HG03469 (cell line): ENCODE data around the gene ADCY3.

Experiments
- ATAC-seq: cut with Tn5 transposase; IDR thresholded peaks from one replicate; pipeline ENCODE4 v1.9.1; 2021; ENCODE audit warnings: mild to moderate bottlenecking, moderate library complexity, moderate number of reproducible peaks; ENCODE audit not compliant: unreplicated experiment

Gene ADCY3

DNA sequence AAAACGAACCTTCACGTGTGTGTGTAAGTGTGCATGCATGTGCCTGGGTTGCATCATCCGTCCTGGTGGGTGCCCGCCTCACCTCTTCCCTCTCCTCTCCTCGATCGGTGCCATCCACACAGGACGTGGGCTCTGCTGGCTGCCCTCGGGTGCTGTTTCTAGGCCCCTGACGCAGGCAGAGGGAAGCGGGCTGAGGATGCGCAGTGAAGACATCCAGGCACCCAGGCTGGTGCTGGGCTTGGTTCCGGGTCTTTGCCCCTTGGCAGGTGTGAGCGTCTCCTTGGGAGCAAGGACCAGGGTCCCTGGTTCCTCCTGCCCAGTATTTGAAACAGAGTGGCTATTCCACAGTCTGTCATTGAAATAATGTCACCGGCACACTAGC lies 6.2 kb upstream of the ADCY3 start:
- ATAC-seq, result no peak

GRCh38 chr2:24925815-24926214 lies 5.8 kb upstream of the ADCY3 start:
- ATAC-seq, result no peak

DNA sequence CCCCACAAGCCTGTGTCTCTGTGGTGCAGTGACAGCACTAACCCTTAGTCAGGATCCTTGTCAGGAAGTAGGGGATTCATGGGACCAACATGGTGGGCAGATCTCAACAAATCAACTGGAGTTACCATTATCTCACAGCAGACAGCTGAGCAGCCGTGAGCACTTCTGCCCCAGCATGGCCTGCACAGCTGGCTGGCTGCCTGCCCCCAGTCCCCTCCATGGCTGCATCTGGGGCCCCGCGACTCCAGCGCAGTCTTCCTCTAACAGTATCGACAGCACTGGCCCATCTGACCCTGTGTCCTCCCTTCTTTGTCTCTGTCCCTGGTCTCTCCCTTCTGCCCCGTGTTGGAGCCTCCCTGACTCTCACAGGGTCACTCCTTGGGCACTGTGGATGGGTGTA lies 4.7 kb upstream of the ADCY3 start:
- no peak for ATAC-seq

- no peak for ATAC-seq
These were observed 4.2 kb upstream of the ADCY3 start for GRCh38 chr2:24924266-24924665.

GRCh38 chr2:24923106-24923505 lies 3.1 kb upstream of the ADCY3 start:
- ATAC-seq, result no peak

- no peak for ATAC-seq
These were observed 2.5 kb upstream of the ADCY3 start for GRCh38 chr2:24922556-24922955.

DNA sequence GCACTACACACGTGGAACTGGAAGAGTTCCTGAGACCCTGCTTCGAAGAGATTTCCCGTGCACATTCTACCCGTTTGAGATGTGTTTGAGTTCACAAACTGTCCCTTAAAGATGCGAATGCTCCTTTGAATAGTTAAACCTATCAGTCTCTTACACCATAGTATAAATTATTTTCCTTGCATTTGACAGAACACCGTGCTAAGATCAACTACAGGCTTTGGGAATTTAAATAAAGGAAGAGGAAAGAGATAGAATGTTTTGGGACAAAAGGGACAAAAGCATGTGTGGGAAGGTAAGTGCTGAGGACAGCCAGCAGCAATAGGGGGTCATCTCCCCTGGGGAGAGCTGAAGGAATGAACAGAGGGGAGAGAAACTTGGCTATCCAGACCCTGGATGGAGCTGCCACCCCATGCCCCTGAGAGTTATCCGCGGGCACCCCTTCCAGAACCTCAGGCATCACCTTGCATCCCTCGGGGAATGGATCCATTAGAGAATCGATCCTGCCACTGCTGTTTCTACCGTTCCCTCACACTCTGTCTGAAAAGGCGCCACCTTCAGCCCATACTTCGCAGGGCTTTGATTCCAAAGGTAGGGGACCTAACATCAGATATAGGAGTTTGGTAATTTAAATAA lies 888 bp upstream of the ADCY3 start:
- no peak for ATAC-seq

DNA sequence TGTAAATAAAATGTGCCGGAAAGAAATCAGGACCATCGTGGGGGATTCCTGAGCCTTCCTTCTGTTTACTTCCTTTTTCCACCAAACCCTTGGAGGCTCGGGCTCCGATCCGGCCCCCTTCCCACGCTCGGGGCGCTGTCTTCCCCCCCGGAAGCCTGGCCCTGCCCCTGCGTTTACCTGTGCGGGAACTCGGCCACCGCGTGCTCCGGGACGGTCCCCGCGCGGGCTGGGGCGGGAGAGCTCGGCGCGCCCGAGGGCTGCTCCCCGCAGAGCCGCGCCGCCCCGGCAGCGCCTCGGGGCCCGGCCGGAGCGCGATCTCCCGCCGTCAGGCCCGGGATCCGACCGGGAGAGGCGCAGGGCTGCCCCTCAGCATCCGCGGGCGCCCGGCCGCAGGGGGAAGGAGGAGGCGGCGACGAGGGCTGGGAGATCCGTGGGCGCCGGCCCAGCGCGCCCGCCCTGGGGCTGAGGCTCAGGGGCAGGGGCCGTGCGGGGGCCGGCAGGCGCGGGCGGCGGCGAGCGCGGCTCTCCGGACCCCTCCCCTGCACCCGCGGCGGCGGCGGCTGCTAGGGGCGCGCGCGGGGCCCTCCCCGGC lies 435 bp downstream of the ADCY3 start:
- ATAC-seq, result no peak

GRCh38 chr2:24919037-24919505 lies 966 bp downstream of the ADCY3 start:
- no peak for ATAC-seq

DNA sequence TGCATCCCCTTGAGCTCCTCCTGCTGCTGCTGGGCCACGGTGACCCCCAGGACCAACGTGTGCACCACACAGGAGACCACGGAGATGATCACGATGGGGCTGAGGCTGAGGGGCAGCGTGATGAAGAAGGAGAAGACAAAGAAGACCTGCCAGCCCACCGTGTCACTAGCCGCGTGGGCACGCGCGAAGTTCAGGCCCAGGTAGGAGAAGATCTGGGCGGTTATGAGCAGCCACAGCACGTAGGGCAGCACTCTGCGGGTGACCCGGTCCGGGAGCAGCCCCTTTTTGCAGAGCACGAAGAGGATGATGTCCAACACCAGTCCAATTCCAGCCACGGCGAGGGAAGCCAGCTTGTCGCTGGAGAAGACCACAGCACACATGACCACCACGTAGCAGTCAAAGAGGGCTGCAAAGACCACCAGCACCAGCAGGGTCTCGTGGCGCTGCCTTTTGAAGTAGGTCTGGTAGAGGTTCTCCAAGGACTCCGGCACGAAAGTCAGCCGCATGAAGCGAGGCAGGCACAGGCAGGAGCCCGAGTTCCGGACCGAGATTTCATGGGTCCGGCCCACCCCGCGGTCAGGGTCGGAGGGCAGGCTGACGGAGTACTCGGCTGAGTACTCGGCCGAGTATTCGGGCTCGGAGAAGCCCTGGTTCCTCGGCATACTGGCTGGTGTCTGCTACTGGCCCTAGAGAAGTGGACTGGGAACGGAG lies 1.6 kb downstream of the ADCY3 start:
- ATAC-seq, result no peak

DNA sequence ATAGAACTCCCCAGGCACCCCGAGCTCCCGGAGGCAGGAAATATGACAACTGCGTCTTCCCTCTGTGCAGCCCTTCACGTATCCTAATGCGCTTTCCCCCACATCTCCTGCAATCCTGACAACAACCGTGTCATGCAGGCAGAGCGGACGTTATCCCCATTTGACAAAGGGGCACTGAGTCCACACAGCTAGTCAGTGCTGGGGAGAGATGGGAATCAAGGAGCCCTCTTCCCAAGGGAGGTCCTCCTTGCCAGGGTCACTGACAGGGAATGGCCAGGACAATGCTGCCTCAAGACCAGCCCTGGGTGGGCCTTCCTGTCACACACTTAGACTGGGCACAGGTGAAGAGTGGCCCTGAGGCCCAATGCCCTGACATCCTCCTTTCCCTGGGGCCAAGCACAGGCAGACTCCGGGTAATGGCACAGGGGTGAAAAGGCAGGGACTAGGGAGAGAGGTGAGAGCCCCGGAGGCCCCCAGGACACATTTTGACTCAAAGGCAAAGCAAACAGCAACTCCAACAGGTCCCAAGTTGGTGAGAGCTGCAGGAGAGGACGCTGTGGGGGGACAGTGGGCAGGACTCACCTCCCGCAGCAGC lies 2.2 kb downstream of the ADCY3 start:
- ATAC-seq, result no peak

DNA sequence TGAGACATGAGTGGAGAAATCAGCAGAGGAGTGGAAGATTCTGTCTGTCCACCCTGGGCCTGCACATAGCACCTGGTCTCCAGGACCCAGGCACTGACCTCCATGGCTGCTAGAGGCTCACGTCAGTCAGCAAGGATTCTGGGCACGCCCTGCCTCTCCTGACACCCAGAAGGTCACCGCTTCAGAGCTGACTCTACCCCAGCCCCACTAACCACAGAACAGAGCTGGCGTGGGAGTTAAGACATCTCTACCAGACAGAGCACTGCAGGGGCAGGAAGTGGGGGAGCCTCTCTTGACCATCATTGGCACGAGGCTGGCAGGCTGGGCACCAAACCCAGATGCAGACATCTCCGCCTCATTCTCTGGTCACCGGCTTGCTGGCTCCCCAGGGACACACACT lies 3.0 kb downstream of the ADCY3 start:
- ATAC-seq, result no peak

DNA sequence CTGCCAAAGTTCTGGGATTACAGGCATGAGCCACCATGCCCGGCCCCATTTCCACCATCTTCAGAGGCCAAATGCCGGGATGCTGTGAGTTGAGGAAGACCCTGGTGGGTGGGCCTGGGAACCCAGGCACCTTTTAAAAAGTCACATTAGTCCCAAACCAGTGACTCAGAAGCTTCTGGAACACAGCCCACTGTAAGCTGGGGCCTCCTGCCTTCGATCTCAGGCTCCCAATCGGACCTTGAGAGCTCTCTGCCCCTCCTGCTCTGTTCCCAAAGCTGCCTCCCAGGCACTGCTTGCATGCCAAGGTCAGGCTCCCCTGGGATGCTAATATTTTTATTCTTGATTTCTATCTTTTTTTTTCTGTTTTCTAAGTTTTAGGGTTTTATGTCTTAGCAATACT lies 4.2 kb downstream of the ADCY3 start:
- no peak for ATAC-seq

DNA sequence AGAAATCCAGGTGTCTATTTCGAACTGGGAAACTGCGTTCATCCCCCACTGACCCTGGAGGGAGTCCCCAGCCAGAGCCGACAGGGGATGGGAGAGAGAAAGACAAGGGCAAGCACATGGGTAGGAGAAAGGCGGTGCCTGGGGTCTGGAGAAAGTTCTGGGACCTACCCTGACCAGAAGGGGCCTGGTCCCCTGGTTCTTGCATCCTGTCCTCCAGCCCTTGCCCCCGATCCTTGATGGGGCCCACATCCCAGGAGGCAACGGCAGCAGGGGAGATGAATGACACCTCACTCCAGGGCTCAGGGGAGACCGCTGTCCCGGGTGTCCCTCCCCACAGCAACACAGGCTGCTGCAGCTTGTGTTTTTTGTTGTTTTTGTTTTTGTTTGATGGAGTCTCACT lies 4.9 kb downstream of the ADCY3 start:
- no peak for ATAC-seq

DNA sequence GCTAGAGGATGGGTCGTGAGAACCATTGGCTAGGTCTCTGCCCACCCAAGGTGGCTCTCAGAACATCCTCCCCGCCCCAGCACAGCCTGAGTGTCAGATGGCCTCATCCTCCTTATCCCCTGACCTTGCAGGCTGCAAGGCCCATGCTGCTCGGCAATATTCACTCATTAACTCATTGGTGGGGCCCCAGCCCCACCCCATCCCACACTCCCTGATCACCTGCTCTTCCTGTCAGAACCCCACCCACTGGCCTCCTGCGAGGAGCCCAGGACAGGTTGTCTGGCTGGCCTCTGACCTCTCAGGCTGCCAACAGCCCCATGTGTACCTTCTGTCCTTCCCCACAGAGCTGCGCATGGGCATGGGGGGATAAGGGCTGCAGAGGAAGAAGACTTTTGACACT lies 5.3 kb downstream of the ADCY3 start:
- ATAC-seq, result no peak

DNA sequence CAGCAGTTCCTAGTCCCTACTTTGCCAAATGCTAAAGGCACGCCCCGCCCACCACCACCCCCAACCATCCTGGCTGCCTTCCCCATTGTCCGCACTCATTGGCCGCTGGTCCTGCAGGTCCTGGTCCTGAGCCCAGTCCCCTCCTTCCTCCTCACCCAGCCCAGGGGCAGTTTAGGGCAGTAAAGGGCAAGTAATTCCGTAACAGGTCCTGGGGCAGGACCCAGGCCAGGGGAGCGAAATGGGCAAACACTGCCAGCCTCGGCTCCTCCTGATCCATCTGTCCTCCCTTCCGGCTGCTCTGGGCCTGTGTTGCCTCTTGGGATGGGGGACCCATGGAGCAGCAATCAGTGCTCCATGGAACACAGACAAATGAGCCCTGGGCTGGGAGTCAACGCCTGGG lies 6.1 kb downstream of the ADCY3 start:
- ATAC-seq, result no peak

GRCh38 chr2:24912986-24913385 lies 7.1 kb downstream of the ADCY3 start:
- no peak for ATAC-seq

GRCh38 chr2:24912523-24912922 lies 7.5 kb downstream of the ADCY3 start:
- no peak for ATAC-seq

DNA sequence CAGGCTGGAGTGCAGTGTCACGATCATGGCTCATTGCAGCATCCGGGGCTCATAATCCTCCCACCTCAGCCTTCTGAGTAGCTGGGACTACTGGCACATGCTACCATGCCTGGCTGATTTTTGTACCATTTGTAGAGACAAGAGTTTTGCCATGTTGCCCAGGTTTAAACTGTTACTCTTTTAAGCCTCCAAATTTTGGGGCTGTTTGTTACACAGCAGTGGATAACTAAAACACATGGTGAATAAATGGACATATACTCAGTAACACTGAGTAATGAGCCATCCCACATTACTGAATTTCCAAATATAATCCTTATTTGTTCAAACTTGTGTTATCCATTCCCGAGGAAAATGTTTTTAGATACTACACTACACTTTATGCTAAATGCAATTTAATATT lies 9.8 kb downstream of the ADCY3 start:
- no peak for ATAC-seq

GRCh38 chr2:24909555-24910177 lies 10.4 kb downstream of the ADCY3 start:
- ATAC-seq, result no peak

DNA sequence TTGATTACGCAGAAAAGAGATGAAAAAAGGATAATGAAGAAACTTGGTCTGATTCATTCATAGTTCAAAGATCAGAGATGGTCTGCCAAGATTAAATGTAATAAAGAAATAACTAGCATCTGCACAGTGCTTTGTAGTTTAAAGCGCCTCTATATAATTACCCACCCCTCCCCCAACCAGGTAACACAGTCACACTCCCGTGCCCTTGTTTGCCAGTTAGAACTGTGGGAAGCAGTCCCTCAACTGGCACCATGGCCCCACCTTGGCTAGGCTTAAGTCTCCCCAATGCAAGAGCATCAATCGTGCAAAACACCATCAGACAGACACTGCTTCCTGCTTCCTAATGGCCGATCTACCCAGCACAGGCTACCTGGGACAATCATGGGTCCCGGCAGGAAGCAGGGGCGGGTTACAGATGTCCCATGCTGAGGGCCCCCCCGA lies 11.6 kb downstream of the ADCY3 start:
- ATAC-seq, result no peak
